Neural cell (in vitro differentiated cells): Measurements from ENCODE around the gene PPP2R1A. TPM values are rescaled to one million over a fixed set of nuclear protein-coding genes. Genes with fewer than 3 reads are reported as not detected.

Experiments
- H2AFZ ChIP-seq: fragments of 200-600, 300-800 bp; sonication (generic), shearing (Covaris generic); 2 replicates; pipeline ENCODE4 v1.6.0; 2014; ENCODE audit warnings: low read depth, mild to moderate bottlenecking, antibody characterized with exemption, low read length, moderate library complexity
- H3F3A ChIP-seq: fragments of 200-600 bp; shearing (Covaris generic); 2 replicates; pipeline ENCODE4 v1.6.1; 2016; ENCODE audit warnings: mild to moderate bottlenecking, moderate library complexity, mixed read lengths, antibody characterized with exemption, low read length; ENCODE audit not compliant: insufficient read depth, poor library complexity, severe bottlenecking
- H3K27ac ChIP-seq: fragments of 200-600, 300-800 bp; sonication (generic), shearing (Covaris generic); 2 replicates; pipeline ENCODE4 v1.5.1; 2014; ENCODE audit warnings: mild to moderate bottlenecking, low read length, moderate library complexity
- H3K27me3 ChIP-seq: fragments of 300-800, 200-600 bp; sonication (generic), shearing (Covaris generic); 2 replicates; pipeline ENCODE4 v1.6.0; 2014; ENCODE audit warnings: mild to moderate bottlenecking, low read depth, low read length, moderate library complexity; ENCODE audit not compliant: insufficient read depth
- H3K36me3 ChIP-seq: fragments of 300-800, 200-600 bp; sonication (generic), shearing (Covaris generic); 2 replicates; pipeline ENCODE4 v1.5.1; 2014; ENCODE audit warnings: mild to moderate bottlenecking, antibody characterized with exemption, low read length, moderate library complexity; ENCODE audit not compliant: insufficient read depth
- H3K4me2 ChIP-seq: fragments of 300-800, 200-600 bp; sonication (generic), shearing (Covaris generic); 2 replicates; pipeline ENCODE4 v1.6.0; 2014; ENCODE audit warnings: mild to moderate bottlenecking, low read length
- H3K4me3 ChIP-seq: fragments of 300-800, 200-600 bp; sonication (generic), shearing (Covaris generic); 2 replicates; pipeline ENCODE4 v1.5.1; 2014; ENCODE audit warnings: mild to moderate bottlenecking, low read length, moderate library complexity
- H3K79me2 ChIP-seq: fragments of 200-600 bp; shearing (Covaris generic); replicated peaks from 2 replicates; pipeline ENCODE4 v1.6.0; 2014; ENCODE audit warnings: mild to moderate bottlenecking, low read length, moderate library complexity; ENCODE audit not compliant: insufficient read depth
- H3K9ac ChIP-seq: fragments of 300-800, 200-600 bp; sonication (generic), shearing (Covaris generic); 2 replicates; pipeline ENCODE4 v1.6.1; 2016; ENCODE audit warnings: mild to moderate bottlenecking, low read length, mixed read lengths
- H3K9me2 ChIP-seq: fragments of 200-600 bp; shearing (Covaris generic); 2 replicates; pipeline ENCODE4 v1.6.1; 2016; ENCODE audit warnings: mild to moderate bottlenecking, low read length, mixed read lengths; ENCODE audit not compliant: insufficient read depth
- H3K9me3 ChIP-seq: fragments of 200-600, 300-800 bp; sonication (generic), shearing (Covaris generic); 2 replicates; pipeline ENCODE4 v1.6.1; 2016; ENCODE audit warnings: mild to moderate bottlenecking, mixed run types, low read length, moderate library complexity, mixed read lengths
- H4K20me1 ChIP-seq: fragments of 200-600 bp; shearing (Covaris generic); 2 replicates; pipeline ENCODE4 v1.6.1; 2016; ENCODE audit warnings: mild to moderate bottlenecking, mixed run types; ENCODE audit not compliant: insufficient read depth
- CTCF ChIP-seq: fragments of 450-650 bp; IDR thresholded peaks from 2 replicates; pipeline ENCODE4 v1.5.1; 2014; ENCODE audit warnings: antibody characterized with exemption, mild to moderate bottlenecking, moderate library complexity; ENCODE audit not compliant: poor library complexity, severe bottlenecking
- EP300 ChIP-seq: fragments of 450-650 bp; conservative IDR thresholded peaks from 2 replicates; pipeline ENCODE4 v1.6.1; 2014; ENCODE audit warnings: antibody characterized with exemption, mild to moderate bottlenecking, moderate library complexity; ENCODE audit not compliant: poor library complexity, severe bottlenecking
- EZH2 ChIP-seq: fragments of 200-600, 300-800 bp; shearing (Covaris generic), sonication (generic); IDR thresholded peaks from 2 replicates; pipeline ENCODE4 v1.6.1; 2014; ENCODE audit warnings: antibody characterized with exemption, low read length, borderline replicate concordance, mild to moderate bottlenecking; ENCODE audit not compliant: insufficient read depth, poor library complexity, severe bottlenecking
- MXI1 ChIP-seq: fragments of 450-650 bp; conservative IDR thresholded peaks from 2 replicates; pipeline ENCODE4 v1.6.1; 2014; ENCODE audit warnings: antibody characterized with exemption, mild to moderate bottlenecking; ENCODE audit not compliant: poor library complexity, severe bottlenecking
- POLR2AphosphoS5 ChIP-seq: IDR thresholded peaks from 2 replicates; pipeline ENCODE4 v1.6.1; 2012
- RAD21 ChIP-seq: fragments of 450-650 bp; conservative IDR thresholded peaks from 2 replicates; pipeline ENCODE4 v1.6.1; 2014; ENCODE audit warnings: antibody characterized with exemption, mild to moderate bottlenecking, moderate library complexity
- REST ChIP-seq: IDR thresholded peaks from 2 replicates; pipeline ENCODE4 v1.6.1; 2012; ENCODE audit warnings: borderline replicate concordance
- SMC3 ChIP-seq: fragments of 450-650 bp; conservative IDR thresholded peaks from 2 replicates; pipeline ENCODE4 v1.6.1; 2014; ENCODE audit warnings: antibody characterized with exemption, mild to moderate bottlenecking, moderate library complexity; ENCODE audit not compliant: poor library complexity
- TAF1 ChIP-seq: IDR thresholded peaks from 2 replicates; pipeline ENCODE4 v1.6.1; 2012; ENCODE audit warnings: low read depth
- polyA plus RNA-seq: library from polyadenylated mRNA; depleted of rRNA; stranded (reverse); fragments of >200 nt; gene quantifications from 2 replicates; pipeline ENCODE4 v1.2.3, GENCODE V29; 2014
- small RNA-seq, 3 experiments: library from RNA; depleted of rRNA; stranded (forward); fragments of <200 nt; gene quantifications; one replicate each; pipeline ENCODE3, GENCODE V24; 2012

Gene PPP2R1A
- polyA plus RNA-seq, 1 donor from 2014 or later, result 394 TPM

- H3K36me3 ChIP-seq, result peaks cover 11% of the 10 kb centered on the region
- peaks cover 3% of the 10 kb centered on the region for H3K9me3 ChIP-seq
- no peaks in the 10 kb centered on the region for H3F3A ChIP-seq
- no peaks in the 10 kb centered on the region for H3K27me3 ChIP-seq
- no peaks in the 10 kb centered on the region for H4K20me1 ChIP-seq
- no peak overlapping the region for H2AFZ ChIP-seq
- H3K27ac ChIP-seq, result no peak overlapping the region
- TF ChIP-seq SMC3 (no peak), TAF1 (no peak), EP300 (no peak), EZH2 (no peak), POLR2AphosphoS5 (no peak), RAD21 (no peak), REST (no peak), MXI1 (no peak), CTCF (no peak)
- H3K79me2 ChIP-seq, result peaks cover 76% of the 10 kb centered on the region
- no peaks in the 10 kb centered on the region for H3K9me2 ChIP-seq
- H3K4me3 ChIP-seq, result no peak overlapping the region
- H3K4me2 ChIP-seq, result no peak overlapping the region
- H3K9ac ChIP-seq, result no peak overlapping the region
These were observed 86.1 kb downstream of the PPP2R1A start for GRCh38 chr19:52275988-52276387.

GRCh38 chr19:52277471-52277870 lies 87.6 kb downstream of the PPP2R1A start:
- Histone ChIP-seq H3F3A (no peaks in the 10 kb centered on the region), H3K79me2 (peaks cover 61% of the 10 kb centered on the region), H3K4me3 (no peak overlapping the region), H3K27me3 (no peaks in the 10 kb centered on the region), H3K4me2 (no peak overlapping the region), H3K27ac (no peak overlapping the region), H4K20me1 (no peaks in the 10 kb centered on the region), H3K9ac (no peak overlapping the region), H3K9me2 (no peaks in the 10 kb centered on the region), H2AFZ (no peak overlapping the region), H3K36me3 (peaks cover 11% of the 10 kb centered on the region), H3K9me3 (peaks cover 3% of the 10 kb centered on the region)
- no peak for TF ChIP-seq POLR2AphosphoS5

Small RNAs within 50 kb of the gene (small RNA-seq; reads per million reads assigned to genes)
- gene MIR6801 (0 to 0.86 (median 0.26) reads per million in 3 experiments), gene RF00019 (0 to 1.2 (median 0) reads per million in 3 experiments), gene RPL37P23 (0.13 to 2.0 (median 0.97) reads per million in 3 experiments)

Other genes with a start within 250 kb of the PPP2R1A start
- 7.9 and 14.8 TPM in 2 replicates for gene ZNF350, start 203.2 kb upstream of the PPP2R1A start, polyA plus RNA-seq
- 13.6 and 16.3 TPM in 2 replicates for gene ZNF615, start 181.8 kb upstream of the PPP2R1A start, polyA plus RNA-seq
- 15.8 and 17.8 TPM in 2 replicates for gene ZNF614, start 161.7 kb upstream of the PPP2R1A start, polyA plus RNA-seq
- gene ZNF432, start 141.2 kb upstream of the PPP2R1A start, polyA plus RNA-seq, result 38.7 and 48.6 TPM in 2 replicates
- 27.5 and 30.1 TPM in 2 replicates for gene ZNF841, start 94.3 kb upstream of the PPP2R1A start, polyA plus RNA-seq
- gene ZNF616, start 50.1 kb upstream of the PPP2R1A start, polyA plus RNA-seq, result 9.7 and 10.9 TPM in 2 replicates
- 13.2 and 24.5 TPM in 2 replicates for gene ZNF836, start 18.4 kb upstream of the PPP2R1A start, polyA plus RNA-seq
- 21.8 and 24.2 TPM in 2 replicates for gene ZNF766, start 79.5 kb downstream of the PPP2R1A start, polyA plus RNA-seq
- 7.7 and 18.0 TPM in 2 replicates for gene ZNF480, start 107.1 kb downstream of the PPP2R1A start, polyA plus RNA-seq
- 23.1 and 28.3 TPM in 2 replicates for gene ZNF610, start 146.2 kb downstream of the PPP2R1A start, polyA plus RNA-seq
- gene ZNF880, start 179.9 kb downstream of the PPP2R1A start, polyA plus RNA-seq, result 37.8 and 41.8 TPM in 2 replicates
- 44.3 and 51.7 TPM in 2 replicates for gene ZNF528, start 207.8 kb downstream of the PPP2R1A start, polyA plus RNA-seq
- 1.1 and 2.9 TPM in 2 replicates for gene ZNF534, start 239.1 kb downstream of the PPP2R1A start, polyA plus RNA-seq